IMR-90 (cell line): Measurements from ENCODE around the gene PDCD11. TPM values are rescaled to one million over a fixed set of nuclear protein-coding genes. Genes with fewer than 3 reads are reported as not detected.
A peak's percentile ranks its signal among the peaks of the same experiment; 100 is the strongest.

Source experiments
- ATAC-seq: fragments of 200-7000 bp; cut with Tn5 transposase; 2 replicates; pipeline ENCODE4 v1.9.1; 2020; ENCODE audit warnings: low read depth, mild to moderate bottlenecking, moderate library complexity
- BruUV-seq: library from RNA; stranded (reverse); fragments of 400-500 nt; replicated peaks from 2 replicates; lab custom pipeline; 2021; lab: Mats Ljungman, UMichigan
- CTCF ChIA-PET: fragments of 300-600 bp; formaldehyde crosslinking; extraction: SDS; loops from one replicate; lab custom pipeline; 2021; ENCODE audit warnings: antibody characterized with exemption; lab: Yijun Ruan, JAX
- POLR2A ChIA-PET: fragments of 300-600 bp; sonication (Branson Sonifier 250); formaldehyde crosslinking; loops from one replicate; lab custom pipeline; 2022; ENCODE audit warnings: antibody characterized with exemption; ENCODE audit not compliant: unreplicated experiment; lab: Charles Lee
- DNase-seq: peaks from one replicate; pipeline ENCODE4 v3.0.0; 2013
- H2AFZ ChIP-seq: replicated peaks from 2 replicates; pipeline ENCODE3; 2013; ENCODE audit warnings: low read length, mild to moderate bottlenecking; ENCODE audit not compliant: poor library complexity
- H2AK5ac ChIP-seq: 2 replicates; pipeline ENCODE4 v1.6.1; 2013; ENCODE audit warnings: low read depth, low read length, inconsistent platforms
- H2AK9ac ChIP-seq: replicated peaks from 2 replicates; pipeline ENCODE3; 2013; ENCODE audit warnings: mild to moderate bottlenecking, low read depth, low read length, moderate library complexity; ENCODE audit not compliant: poor library complexity
- H2BK120ac ChIP-seq: 2 replicates; pipeline ENCODE4 v1.6.1; 2013; ENCODE audit warnings: low read depth, low read length, inconsistent platforms
- H2BK15ac ChIP-seq: 3 replicates; pipeline ENCODE4 v1.6.1; 2013; ENCODE audit warnings: low read depth, low read length, inconsistent platforms
- H2BK20ac ChIP-seq: 2 replicates; pipeline ENCODE4 v1.6.1; 2013; ENCODE audit warnings: low read depth, mild to moderate bottlenecking, inconsistent platforms, low read length, moderate library complexity
- H2BK5ac ChIP-seq: 2 replicates; pipeline ENCODE4 v1.6.1; 2013; ENCODE audit warnings: mild to moderate bottlenecking, low read depth, low read length, inconsistent platforms; ENCODE audit not compliant: poor library complexity, severe bottlenecking
- H3K14ac ChIP-seq: replicated peaks from 2 replicates; pipeline ENCODE4 v1.6.1; 2013; ENCODE audit warnings: low read depth, low read length, inconsistent platforms
- H3K18ac ChIP-seq: 2 replicates; pipeline ENCODE4 v1.6.1; 2013; ENCODE audit warnings: low read depth, low read length, control low read depth
- H3K23ac ChIP-seq: 2 replicates; pipeline ENCODE4 v1.6.1; 2013; ENCODE audit warnings: low read depth, low read length, inconsistent platforms
- H3K27ac ChIP-seq: 2 replicates; pipeline ENCODE4 v1.5.1; 2013; ENCODE audit warnings: mild to moderate bottlenecking, control low read depth, low read length; ENCODE audit not compliant: insufficient read depth
- H3K27me3 ChIP-seq: 2 replicates; pipeline ENCODE4 v1.6.1; 2013; ENCODE audit warnings: low read length; ENCODE audit not compliant: control insufficient read depth, insufficient read depth
- H3K36me3 ChIP-seq: 2 replicates; pipeline ENCODE4 v1.6.1; 2013; ENCODE audit warnings: low read length, mixed read lengths; ENCODE audit not compliant: control insufficient read depth, insufficient read depth
- H3K4ac ChIP-seq: 2 replicates; pipeline ENCODE4 v1.6.1; 2013; ENCODE audit warnings: low read depth, low read length, inconsistent platforms
- H3K4me1 ChIP-seq: 2 replicates; pipeline ENCODE4 v1.6.1; 2013; ENCODE audit warnings: low read length, mixed read lengths; ENCODE audit not compliant: control insufficient read depth, insufficient read depth
- H3K4me2 ChIP-seq: 2 replicates; pipeline ENCODE4 v1.6.1; 2013; ENCODE audit warnings: low read depth, mild to moderate bottlenecking, control low read depth, low read length, moderate library complexity
- H3K4me3 ChIP-seq: 2 replicates; pipeline ENCODE4 v1.5.1; 2013; ENCODE audit warnings: low read depth, mild to moderate bottlenecking, control low read depth, low read length, moderate library complexity; ENCODE audit not compliant: insufficient read depth
- H3K56ac ChIP-seq: 2 replicates; pipeline ENCODE4 v1.6.1; 2013; ENCODE audit warnings: low read length, inconsistent platforms; ENCODE audit not compliant: insufficient read depth; ENCODE audit errors: extremely low read depth
- H3K79me1 ChIP-seq, 2 experiments: 2 replicates each; pipeline ENCODE4 v1.6.1; 2013; ENCODE audit warnings: low read length in 2 of 2, inconsistent platforms in 1 of 2, low read depth in 1 of 2
- H3K9ac ChIP-seq: 2 replicates; pipeline ENCODE4 v1.6.1; 2013; ENCODE audit warnings: low read depth, low read length, control low read depth
- H3K9me1 ChIP-seq: 2 replicates; pipeline ENCODE4 v1.6.1; 2013; ENCODE audit warnings: low read length, inconsistent platforms; ENCODE audit not compliant: insufficient read depth
- H3K9me3 ChIP-seq: 2 replicates; pipeline ENCODE4 v1.6.1; 2013; ENCODE audit warnings: low read length; ENCODE audit not compliant: control insufficient read depth, insufficient read depth
- H4K20me1 ChIP-seq: 2 replicates; pipeline ENCODE4 v1.6.1; 2013; ENCODE audit warnings: low read length, inconsistent platforms; ENCODE audit not compliant: insufficient read depth
- H4K5ac ChIP-seq: 2 replicates; pipeline ENCODE4 v1.6.1; 2013; ENCODE audit warnings: mild to moderate bottlenecking, low read depth, low read length, control low read depth
- H4K8ac ChIP-seq, 2 experiments: 2 replicates each; pipeline ENCODE4 v1.6.1; 2013; ENCODE audit warnings: low read depth in 2 of 2, low read length in 2 of 2, control low read depth in 1 of 2, inconsistent platforms in 1 of 2
- H4K91ac ChIP-seq: 2 replicates; pipeline ENCODE4 v1.6.1; 2013; ENCODE audit warnings: low read depth, low read length, inconsistent platforms; ENCODE audit not compliant: insufficient read depth
- CEBPB ChIP-seq: IDR thresholded peaks from 2 replicates; pipeline ENCODE4 v1.6.1; 2012; ENCODE audit warnings: low read depth, low read length, improper control_type of control experiment
- MAFK ChIP-seq: IDR thresholded peaks from 2 replicates; pipeline ENCODE4 v1.6.1; 2012; ENCODE audit warnings: low read depth, low read length, improper control_type of control experiment
- MXI1 ChIP-seq: IDR thresholded peaks from 2 replicates; pipeline ENCODE4 v1.6.1; 2012; ENCODE audit warnings: low read depth, mild to moderate bottlenecking, low read length, moderate library complexity, borderline replicate concordance
- POLR2A ChIP-seq: IDR thresholded peaks from 2 replicates; pipeline ENCODE4 v1.6.1; 2012; ENCODE audit warnings: mild to moderate bottlenecking, low read depth, low read length
- RFX5 ChIP-seq: IDR thresholded peaks from 2 replicates; pipeline ENCODE4 v1.8.0; 2012; ENCODE audit warnings: low read depth, mild to moderate bottlenecking, low read length, moderate library complexity
- SMC3 ChIP-seq: fragments of 150-350 bp; IDR thresholded peaks from 2 replicates; pipeline ENCODE4 v1.6.1; 2016; ENCODE audit warnings: low read depth, mild to moderate bottlenecking, antibody characterized with exemption, low read length, moderate library complexity
- WGBS, 2 experiments: methylation state at CpG; one replicate each; pipeline versions ENCODE4 v1.1.5 to v1.1.7; 2013; ENCODE audit warnings: missing lambda C conversion rate in 2 of 2; ENCODE audit not compliant: insufficient read length in 1 of 2; ENCODE audit errors: extremely low coverage in 2 of 2; 5-methylcytosine and 5-hydroxymethylcytosine counted together
- dilution Hi-C: fragments of 300-500 bp; cut with HindIII; formaldehyde crosslinking; loops from one replicate; pipeline ENCODE4 v1.14.3; 2018; ENCODE audit warnings: low sequenced_read_pairs; ENCODE audit not compliant: unreplicated experiment
- in situ Hi-C: fragments of 300-500 bp; cut with MboI; formaldehyde crosslinking; loops from 3 replicates; pipeline ENCODE4 v1.14.3; 2019; ENCODE audit warnings: low sequenced_read_pairs, inconsistent platforms, mixed read lengths
- intact Hi-C: fragments of 100-400 bp; cut with micrococcal nuclease; formaldehyde crosslinking; loops from 2 replicates; pipeline ENCODE4 v1.10.0; 2022
- polyA plus RNA-seq, 3 experiments: library from polyadenylated mRNA; depleted of rRNA; stranded (reverse); fragments of >200 nt; gene quantifications; 2 replicates each; pipeline ENCODE4 v1.2.3, GENCODE V29; 2012; ENCODE audit warnings: low replicate concordance in 1 of 3
- total RNA-seq: library from RNA; depleted of rRNA; stranded (reverse); fragments of >200 nt; gene quantifications from 2 replicates; pipeline ENCODE4 v1.2.3, GENCODE V29; 2012
- TF ChIP-seq, protein P1 (sequence below): fragments of 150-350 bp; IDR thresholded peaks from 2 replicates; pipeline ENCODE4 v1.6.1; 2016; ENCODE audit warnings: low read depth, mild to moderate bottlenecking, low read length, moderate library complexity, borderline replicate concordance
- TF ChIP-seq, protein P2 (sequence below): fragments of 150-350 bp; IDR thresholded peaks from 2 replicates; pipeline ENCODE4 v1.6.1; 2017; ENCODE audit warnings: mild to moderate bottlenecking, antibody characterized with exemption, low read length, low read depth

The PDCD11 gene
- total and polyA plus RNA-seq, 2 of the 4 experiments (the other 2 are of a cell fraction), result 20.4 to 56.8 TPM

DNA sequence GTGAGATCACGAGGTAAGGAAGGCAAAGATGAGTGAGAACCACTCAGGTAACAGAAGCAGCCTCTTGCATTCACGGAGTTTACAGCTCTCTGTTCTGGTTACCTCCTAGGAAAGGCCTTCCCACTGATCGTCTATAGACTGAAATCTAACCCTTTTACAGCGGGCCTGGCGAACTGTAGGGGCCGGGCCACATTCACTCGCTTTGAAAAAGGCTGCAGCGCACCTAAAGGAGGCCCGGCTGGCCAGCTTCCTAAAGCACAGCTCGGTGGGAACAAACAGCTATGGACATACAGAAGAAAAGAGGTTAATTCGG lies 716 bp upstream of the PDCD11 start:
- Histone ChIP-seq H3K36me3 (peaks cover 17% of the 10 kb centered on the region), H4K20me1 (peaks cover 5% of the 10 kb centered on the region; the same call in 1 of the 2 replicates), H3K9me1 (peaks cover 2% of the 10 kb centered on the region; the same call in 1 of the 2 replicates), H3K4me3 (peak overlapping the region; percentile 95), H4K8ac (peak overlapping the region; percentile 51 to 81), H3K79me1 (peaks cover 29 to 50% of the 10 kb centered on the region in 2 experiments), H3K27me3 (no peaks in the 10 kb centered on the region), H3K14ac (peak overlapping the region; percentile 89), H2BK20ac (no peak overlapping the region), H3K18ac (no peak overlapping the region), H3K9ac (peak overlapping the region; percentile 78), H3K27ac (peak overlapping the region; percentile 76), H4K5ac (peak overlapping the region; percentile 62), H2AK5ac (peak overlapping the region; percentile 72), H3K4me1 (peaks cover 8% of the 10 kb centered on the region), H2AK9ac (peak overlapping the region; percentile 97), H3K56ac (peak overlapping the region; percentile 70), H3K4me2 (peak overlapping the region; percentile 93), H2BK5ac (peak overlapping the region; percentile 52), H2AFZ (peak overlapping the region; percentile 93), H3K23ac (peak overlapping the region; percentile 90), H3K9me3 (no peaks in the 10 kb centered on the region), H2BK120ac (no peak overlapping the region), H3K4ac (peak overlapping the region; percentile 77), H2BK15ac (no peak overlapping the region), H4K91ac (peak overlapping the region; percentile 66)
- in situ Hi-C loops, result no loop called here
- DNase-seq, result peak; percentile 7
- TF ChIP-seq, protein P1, sequence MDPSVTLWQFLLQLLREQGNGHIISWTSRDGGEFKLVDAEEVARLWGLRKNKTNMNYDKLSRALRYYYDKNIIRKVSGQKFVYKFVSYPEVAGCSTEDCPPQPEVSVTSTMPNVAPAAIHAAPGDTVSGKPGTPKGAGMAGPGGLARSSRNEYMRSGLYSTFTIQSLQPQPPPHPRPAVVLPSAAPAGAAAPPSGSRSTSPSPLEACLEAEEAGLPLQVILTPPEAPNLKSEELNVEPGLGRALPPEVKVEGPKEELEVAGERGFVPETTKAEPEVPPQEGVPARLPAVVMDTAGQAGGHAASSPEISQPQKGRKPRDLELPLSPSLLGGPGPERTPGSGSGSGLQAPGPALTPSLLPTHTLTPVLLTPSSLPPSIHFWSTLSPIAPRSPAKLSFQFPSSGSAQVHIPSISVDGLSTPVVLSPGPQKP, result no peak
- TF ChIP-seq, protein P2, sequence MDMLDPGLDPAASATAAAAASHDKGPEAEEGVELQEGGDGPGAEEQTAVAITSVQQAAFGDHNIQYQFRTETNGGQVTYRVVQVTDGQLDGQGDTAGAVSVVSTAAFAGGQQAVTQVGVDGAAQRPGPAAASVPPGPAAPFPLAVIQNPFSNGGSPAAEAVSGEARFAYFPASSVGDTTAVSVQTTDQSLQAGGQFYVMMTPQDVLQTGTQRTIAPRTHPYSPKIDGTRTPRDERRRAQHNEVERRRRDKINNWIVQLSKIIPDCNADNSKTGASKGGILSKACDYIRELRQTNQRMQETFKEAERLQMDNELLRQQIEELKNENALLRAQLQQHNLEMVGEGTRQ, result no peak
- TF ChIP-seq MAFK (no peak), MXI1 (no peak), POLR2A (no peak), CEBPB (no peak), SMC3 (no peak), RFX5 (no peak)
- WGBS, 2 experiments, result 0% methylated on average over 4 of the region's 11 CpGs; no CpG with 5 or more reads in 1 of the 2 experiments
- dilution Hi-C loops, result no loop called here
- POLR2A ChIA-PET, result interaction anchor here (0.6 kb wide), 1 partner anchor 8 kb away, joined by 4 read pairs; no protein-coding TSS in a partner anchor
- intact Hi-C loops, result loop anchor here (1.0 kb wide), 1 partner anchor 44 kb away; the partner anchor contains the start of gene PCGF6
- CTCF ChIA-PET, result no interaction called here
- BruUV-seq, result no TSS peak
- no peak; the same call in 1 of the 2 replicates for ATAC-seq
